ENCODE measurements around the gene BBOX1.
"Not testable (repeated sequence)": the region's sequence is repeated elsewhere in the genome, so short reads cannot be mapped to it uniquely, and the experiment has no call there.

BBOX1 gene

GRCh38 chr11:27084518-27084917 is 43.9 kb downstream of the BBOX1 start:
- DNase-seq (ENCODE audit: low read depth, low spot score), result no peak
- Histone ChIP-seq H3K9ac (ENCODE audit: insufficient read length) (no peak overlapping the region), H3K27ac (no peak overlapping the region), H3K4me3 (no peak overlapping the region), H3K36me3 (ENCODE audit: insufficient read depth, low read length) (no peaks in the 10 kb centered on the region), H3K9me3 (ENCODE audit: low read depth, low read length) (no peaks in the 10 kb centered on the region)
- TF ChIP-seq POLR2AphosphoS5 (IDR thresholded peaks at IDR 0.05; ENCODE audit: borderline replicate concordance, low read depth, low read length) (no peak), FOXP2 (optimal IDR thresholded peaks at IDR 0.05; ENCODE audit: control extremely low read depth, extremely low read length, insufficient read depth) (no peak), EZH2 (IDR thresholded peaks at IDR 0.05) (no peak)

- H3K9ac ChIP-seq (ENCODE audit: insufficient read length), result no peak overlapping the region
- DNase-seq (ENCODE audit: low read depth, low spot score), result no peak
- TF ChIP-seq EZH2 (IDR thresholded peaks at IDR 0.05) (no peak), POLR2AphosphoS5 (IDR thresholded peaks at IDR 0.05; ENCODE audit: borderline replicate concordance, low read depth, low read length) (no peak), FOXP2 (optimal IDR thresholded peaks at IDR 0.05; ENCODE audit: control extremely low read depth, extremely low read length, insufficient read depth) (no peak)
- no peaks in the 10 kb centered on the region for H3K36me3 ChIP-seq (ENCODE audit: insufficient read depth, low read length)
- H3K27ac ChIP-seq, result no peak overlapping the region
- H3K9me3 ChIP-seq (ENCODE audit: low read depth, low read length), result no peaks in the 10 kb centered on the region
- no peak overlapping the region for H3K4me3 ChIP-seq
Measured at GRCh38 chr11:27085111-27085510, 44.5 kb downstream of the BBOX1 start.

GRCh38 chr11:27085605-27086004 is 45.0 kb downstream of the BBOX1 start:
- Histone ChIP-seq H3K36me3 (ENCODE audit: insufficient read depth, low read length) (no peaks in the 10 kb centered on the region), H3K4me3 (no peak overlapping the region), H3K27ac (no peak overlapping the region), H3K9ac (ENCODE audit: insufficient read length) (no peak overlapping the region), H3K9me3 (ENCODE audit: low read depth, low read length) (no peaks in the 10 kb centered on the region)
- TF ChIP-seq EZH2 (IDR thresholded peaks at IDR 0.05) (no peak), FOXP2 (optimal IDR thresholded peaks at IDR 0.05; ENCODE audit: control extremely low read depth, extremely low read length, insufficient read depth) (no peak), POLR2AphosphoS5 (IDR thresholded peaks at IDR 0.05; ENCODE audit: borderline replicate concordance, low read depth, low read length) (no peak)
- no peak for DNase-seq (ENCODE audit: low read depth, low spot score)

- TF ChIP-seq EZH2 (IDR thresholded peaks at IDR 0.05), result no peak
- TF ChIP-seq POLR2AphosphoS5 (IDR thresholded peaks at IDR 0.05; ENCODE audit: borderline replicate concordance, low read depth, low read length), result no peak
- TF ChIP-seq FOXP2 (optimal IDR thresholded peaks at IDR 0.05; ENCODE audit: control extremely low read depth, extremely low read length, insufficient read depth), result no peak
- no peak overlapping the region for H3K4me3 ChIP-seq
- no peak overlapping the region for H3K9ac ChIP-seq (ENCODE audit: insufficient read length)
- DNase-seq (ENCODE audit: low read depth, low spot score), result no peak
- H3K9me3 ChIP-seq (ENCODE audit: low read depth, low read length), result no peaks in the 10 kb centered on the region
- H3K36me3 ChIP-seq (ENCODE audit: insufficient read depth, low read length), result no peaks in the 10 kb centered on the region
- H3K27ac ChIP-seq, result no peak overlapping the region
Measured at GRCh38 chr11:27087432-27087831, 46.8 kb downstream of the BBOX1 start.

GRCh38 chr11:27088353-27088752 is 47.7 kb downstream of the BBOX1 start:
- no peaks in the 10 kb centered on the region for H3K36me3 ChIP-seq (ENCODE audit: insufficient read depth, low read length)
- H3K9ac ChIP-seq (ENCODE audit: insufficient read length), result no peak overlapping the region
- H3K9me3 ChIP-seq (ENCODE audit: low read depth, low read length), result no peaks in the 10 kb centered on the region
- no peak for DNase-seq (ENCODE audit: low read depth, low spot score)
- H3K27ac ChIP-seq, result no peak overlapping the region
- no peak overlapping the region for H3K4me3 ChIP-seq
- TF ChIP-seq EZH2 (IDR thresholded peaks at IDR 0.05), result no peak
- TF ChIP-seq FOXP2 (optimal IDR thresholded peaks at IDR 0.05; ENCODE audit: control extremely low read depth, extremely low read length, insufficient read depth), result no peak
- no peak for TF ChIP-seq POLR2AphosphoS5 (IDR thresholded peaks at IDR 0.05; ENCODE audit: borderline replicate concordance, low read depth, low read length)

GRCh38 chr11:27089746-27090145 is 49.1 kb downstream of the BBOX1 start:
- Histone ChIP-seq H3K9ac (ENCODE audit: insufficient read length) (no peak overlapping the region), H3K9me3 (ENCODE audit: low read depth, low read length) (no peaks in the 10 kb centered on the region), H3K4me3 (no peak overlapping the region), H3K27ac (no peak overlapping the region), H3K36me3 (ENCODE audit: insufficient read depth, low read length) (no peaks in the 10 kb centered on the region)
- no peak for TF ChIP-seq POLR2AphosphoS5 (IDR thresholded peaks at IDR 0.05; ENCODE audit: borderline replicate concordance, low read depth, low read length)
- no peak for TF ChIP-seq FOXP2 (optimal IDR thresholded peaks at IDR 0.05; ENCODE audit: control extremely low read depth, extremely low read length, insufficient read depth)
- no peak for TF ChIP-seq EZH2 (IDR thresholded peaks at IDR 0.05)
- no peak for DNase-seq (ENCODE audit: low read depth, low spot score)

- not testable (repeated sequence) for H3K27ac ChIP-seq; DNase-seq (ENCODE audit: low read depth, low spot score); H3K4me3 ChIP-seq
Measured at GRCh38 chr11:27090357-27090948, 49.8 kb downstream of the BBOX1 start.

GRCh38 chr11:27094120-27094519 is 53.5 kb downstream of the BBOX1 start:
- Histone ChIP-seq H3K9ac (ENCODE audit: insufficient read length) (no peak overlapping the region), H3K36me3 (ENCODE audit: insufficient read depth, low read length) (no peaks in the 10 kb centered on the region)

More at GRCh38 chr11:27090357-27090948, 49.8 kb downstream of the BBOX1 start:
- not testable (repeated sequence) for H3K9me3 ChIP-seq (ENCODE audit: low read depth, low read length); H3K36me3 ChIP-seq (ENCODE audit: insufficient read depth, low read length); H3K9ac ChIP-seq (ENCODE audit: insufficient read length)

GRCh38 chr11:27095059-27095458 is 54.4 kb downstream of the BBOX1 start:
- H3K4me3 ChIP-seq, result no peak overlapping the region
- no peak overlapping the region for H3K9ac ChIP-seq (ENCODE audit: insufficient read length)
- H3K27ac ChIP-seq, result no peak overlapping the region
- no peak for DNase-seq (ENCODE audit: low read depth, low spot score)
- H3K36me3 ChIP-seq (ENCODE audit: insufficient read depth, low read length), result no peaks in the 10 kb centered on the region
- H3K9me3 ChIP-seq (ENCODE audit: low read depth, low read length), result no peaks in the 10 kb centered on the region
- TF ChIP-seq POLR2AphosphoS5 (IDR thresholded peaks at IDR 0.05; ENCODE audit: borderline replicate concordance, low read depth, low read length), result no peak

More at GRCh38 chr11:27094120-27094519, 53.5 kb downstream of the BBOX1 start:
- TF ChIP-seq EZH2 (IDR thresholded peaks at IDR 0.05), result no peak
- TF ChIP-seq FOXP2 (optimal IDR thresholded peaks at IDR 0.05; ENCODE audit: control extremely low read depth, extremely low read length, insufficient read depth), result no peak
- TF ChIP-seq POLR2AphosphoS5 (IDR thresholded peaks at IDR 0.05; ENCODE audit: borderline replicate concordance, low read depth, low read length), result peak; percentile 36; the same call in 1 of the 2 replicates
- H3K9me3 ChIP-seq (ENCODE audit: low read depth, low read length), result no peaks in the 10 kb centered on the region
- no peak overlapping the region for H3K4me3 ChIP-seq
- no peak overlapping the region for H3K27ac ChIP-seq
- no peak for DNase-seq (ENCODE audit: low read depth, low spot score)
